Astrocyte (in vitro differentiated cells and primary cell): ENCODE results near the gene OR2T3. TPM values are rescaled to one million over a fixed set of nuclear protein-coding genes. Genes with fewer than 3 reads are reported as not detected.
"Not testable (repeated sequence)": the region's sequence is repeated elsewhere in the genome, so short reads cannot be mapped to it uniquely, and the experiment has no call there.

Experiments
- DNase-seq: peaks from one replicate; pipeline ENCODE4 v3.0.0-alpha.2; 2010; ENCODE audit warnings: low read depth
- FAIRE-seq: peaks from 2 replicates; lab custom pipeline; 2011; peaks lifted over from hg19 to GRCh38; lab: Jason Lieb, UNC
- H2AFZ ChIP-seq: 2 replicates; pipeline ENCODE4 v1.6.0; 2012; ENCODE audit warnings: low read depth, low read length, inconsistent platforms
- H3K27ac ChIP-seq: 2 replicates; pipeline ENCODE4 v1.5.1; 2011; ENCODE audit warnings: low read depth, low read length, inconsistent platforms
- H3K27me3 ChIP-seq: 2 replicates; pipeline ENCODE4 v1.6.0; 2011; ENCODE audit warnings: low read length, inconsistent platforms; ENCODE audit not compliant: insufficient read depth
- H3K36me3 ChIP-seq: 2 replicates; pipeline ENCODE4 v1.5.1; 2011; ENCODE audit warnings: low read length, inconsistent platforms; ENCODE audit not compliant: insufficient read depth
- H3K4me1 ChIP-seq: 2 replicates; pipeline ENCODE4 v1.5.1; 2011; ENCODE audit warnings: low read length, inconsistent platforms; ENCODE audit not compliant: insufficient read depth
- H3K4me2 ChIP-seq: 2 replicates; pipeline ENCODE4 v1.6.0; 2012; ENCODE audit warnings: low read length, inconsistent platforms
- H3K4me3 ChIP-seq: 2 replicates; pipeline ENCODE4 v1.5.1; 2011; ENCODE audit warnings: low read depth, mild to moderate bottlenecking, low read length, inconsistent platforms; ENCODE audit not compliant: insufficient read depth
- H3K79me2 ChIP-seq: 2 replicates; pipeline ENCODE4 v1.6.0; 2012; ENCODE audit warnings: mild to moderate bottlenecking, low read length, inconsistent platforms; ENCODE audit not compliant: insufficient read depth
- H3K9ac ChIP-seq: 2 replicates; pipeline ENCODE4 v1.6.0; 2012; ENCODE audit warnings: mild to moderate bottlenecking, low read length, inconsistent platforms
- H3K9me3 ChIP-seq: 2 replicates; pipeline ENCODE4 v1.5.1; 2012; ENCODE audit warnings: low read depth, mild to moderate bottlenecking, low read length, inconsistent platforms; ENCODE audit not compliant: insufficient read depth
- H4K20me1 ChIP-seq: 2 replicates; pipeline ENCODE4 v1.6.0; 2012; ENCODE audit warnings: low read length, inconsistent platforms; ENCODE audit not compliant: insufficient read depth
- H3K27ac Mint-ChIP-seq: one replicate; pipeline ENCODE4 v1.8.0; 2021; ENCODE audit warnings: mild to moderate bottlenecking, mixed read lengths; ENCODE audit not compliant: unreplicated experiment
- H3K27me3 Mint-ChIP-seq: one replicate; pipeline ENCODE4 v1.8.0; 2021; ENCODE audit warnings: low read depth, mixed read lengths; ENCODE audit not compliant: unreplicated experiment
- H3K36me3 Mint-ChIP-seq: one replicate; pipeline ENCODE4 v1.8.0; 2021; ENCODE audit warnings: low read depth, mixed read lengths; ENCODE audit not compliant: unreplicated experiment
- H3K4me1 Mint-ChIP-seq: one replicate; pipeline ENCODE4 v1.8.0; 2021; ENCODE audit warnings: low read depth, mixed read lengths; ENCODE audit not compliant: unreplicated experiment
- H3K4me3 Mint-ChIP-seq: one replicate; pipeline ENCODE4 v1.8.0; 2021; ENCODE audit warnings: mild to moderate bottlenecking, moderate library complexity, mixed read lengths; ENCODE audit not compliant: unreplicated experiment
- H3K9me3 Mint-ChIP-seq: one replicate; pipeline ENCODE4 v1.8.0; 2021; ENCODE audit warnings: mild to moderate bottlenecking, mixed read lengths; ENCODE audit not compliant: unreplicated experiment
- total RNA-seq: library from RNA; stranded (reverse); gene quantifications from 2 replicates; pipeline ENCODE4 v1.2.1, GENCODE V29; 2021

The OR2T3 gene
- total RNA-seq, 1 donor from 2014 or later = not detected

GRCh38 chr1:248481686-248482579, 8.8 kb downstream of the OR2T3 start:
- H3K36me3 ChIP-seq, DNase-seq, H3K27ac Mint-ChIP-seq, H4K20me1 ChIP-seq, H2AFZ ChIP-seq, H3K9me3 Mint-ChIP-seq, H3K79me2 ChIP-seq, H3K4me1 Mint-ChIP-seq, H3K36me3 Mint-ChIP-seq, H3K9me3 ChIP-seq, H3K9ac ChIP-seq, H3K4me3 ChIP-seq, FAIRE-seq, H3K27ac ChIP-seq, H3K27me3 ChIP-seq, H3K4me3 Mint-ChIP-seq, H3K4me1 ChIP-seq, H3K4me2 ChIP-seq, H3K27me3 Mint-ChIP-seq: not testable (repeated sequence)

- not testable (repeated sequence) for H3K4me1 Mint-ChIP-seq, H3K9me3 Mint-ChIP-seq, H3K27me3 Mint-ChIP-seq, H3K27me3 ChIP-seq, H3K4me2 ChIP-seq, H3K79me2 ChIP-seq, H3K27ac Mint-ChIP-seq, H3K9me3 ChIP-seq, H3K4me1 ChIP-seq, FAIRE-seq, H3K27ac ChIP-seq, DNase-seq, H2AFZ ChIP-seq, H3K4me3 ChIP-seq, H4K20me1 ChIP-seq, H3K36me3 ChIP-seq, H3K9ac ChIP-seq, H3K4me3 Mint-ChIP-seq, H3K36me3 Mint-ChIP-seq
These were observed 15.1 kb downstream of the OR2T3 start, which contains the start of gene OR2T5 for GRCh38 chr1:248488289-248488688. OR2T5 (plus strand) TSS chr1:248488589; CDS start chr1:248488589, 0 bp downstream.

- H3K27ac ChIP-seq, H3K9ac ChIP-seq, H3K4me3 Mint-ChIP-seq, H4K20me1 ChIP-seq, H3K4me3 ChIP-seq, FAIRE-seq, H3K36me3 Mint-ChIP-seq, H3K9me3 Mint-ChIP-seq, H3K4me1 Mint-ChIP-seq, H3K27me3 Mint-ChIP-seq, H3K27ac Mint-ChIP-seq, H3K4me1 ChIP-seq, H3K27me3 ChIP-seq, H2AFZ ChIP-seq, DNase-seq, H3K36me3 ChIP-seq, H3K79me2 ChIP-seq, H3K9me3 ChIP-seq, H3K4me2 ChIP-seq: not testable (repeated sequence)
These were observed 23.5 kb downstream of the OR2T3 start for GRCh38 chr1:248496661-248497060.

- not testable (repeated sequence) for H2AFZ ChIP-seq, H3K9me3 ChIP-seq
These were observed 27.3 kb downstream of the OR2T3 start for GRCh38 chr1:248500305-248501035.

GRCh38 chr1:248507773-248508172, 34.6 kb downstream of the OR2T3 start, which contains the start of gene OR2G6:
OR2G6 (plus strand) TSS chr1:248508073; CDS start chr1:248521647, 13,574 bp downstream.
- H3K4me3 Mint-ChIP-seq, H2AFZ ChIP-seq, H3K27ac Mint-ChIP-seq, H3K4me1 Mint-ChIP-seq, H3K27me3 Mint-ChIP-seq, H3K79me2 ChIP-seq, H3K27me3 ChIP-seq, H3K9me3 Mint-ChIP-seq, H3K4me2 ChIP-seq, H3K27ac ChIP-seq, H3K36me3 ChIP-seq, FAIRE-seq, H3K9ac ChIP-seq, DNase-seq, H4K20me1 ChIP-seq, H3K4me3 ChIP-seq, H3K36me3 Mint-ChIP-seq, H3K9me3 ChIP-seq, H3K4me1 ChIP-seq: not testable (repeated sequence)

More at GRCh38 chr1:248500305-248501035, 27.3 kb downstream of the OR2T3 start:
- H4K20me1 ChIP-seq, H3K9me3 Mint-ChIP-seq, FAIRE-seq, H3K36me3 ChIP-seq, H3K27me3 ChIP-seq, H3K4me3 Mint-ChIP-seq, H3K27ac Mint-ChIP-seq, H3K4me1 ChIP-seq, H3K4me2 ChIP-seq, H3K36me3 Mint-ChIP-seq, H3K9ac ChIP-seq, H3K79me2 ChIP-seq, H3K27me3 Mint-ChIP-seq, H3K4me1 Mint-ChIP-seq, H3K27ac ChIP-seq, H3K4me3 ChIP-seq, DNase-seq: not testable (repeated sequence)
